ENCODE data around the gene PTPRN.
A peak's percentile ranks its signal among the peaks of the same experiment; 100 is the strongest.

PTPRN gene

DNA sequence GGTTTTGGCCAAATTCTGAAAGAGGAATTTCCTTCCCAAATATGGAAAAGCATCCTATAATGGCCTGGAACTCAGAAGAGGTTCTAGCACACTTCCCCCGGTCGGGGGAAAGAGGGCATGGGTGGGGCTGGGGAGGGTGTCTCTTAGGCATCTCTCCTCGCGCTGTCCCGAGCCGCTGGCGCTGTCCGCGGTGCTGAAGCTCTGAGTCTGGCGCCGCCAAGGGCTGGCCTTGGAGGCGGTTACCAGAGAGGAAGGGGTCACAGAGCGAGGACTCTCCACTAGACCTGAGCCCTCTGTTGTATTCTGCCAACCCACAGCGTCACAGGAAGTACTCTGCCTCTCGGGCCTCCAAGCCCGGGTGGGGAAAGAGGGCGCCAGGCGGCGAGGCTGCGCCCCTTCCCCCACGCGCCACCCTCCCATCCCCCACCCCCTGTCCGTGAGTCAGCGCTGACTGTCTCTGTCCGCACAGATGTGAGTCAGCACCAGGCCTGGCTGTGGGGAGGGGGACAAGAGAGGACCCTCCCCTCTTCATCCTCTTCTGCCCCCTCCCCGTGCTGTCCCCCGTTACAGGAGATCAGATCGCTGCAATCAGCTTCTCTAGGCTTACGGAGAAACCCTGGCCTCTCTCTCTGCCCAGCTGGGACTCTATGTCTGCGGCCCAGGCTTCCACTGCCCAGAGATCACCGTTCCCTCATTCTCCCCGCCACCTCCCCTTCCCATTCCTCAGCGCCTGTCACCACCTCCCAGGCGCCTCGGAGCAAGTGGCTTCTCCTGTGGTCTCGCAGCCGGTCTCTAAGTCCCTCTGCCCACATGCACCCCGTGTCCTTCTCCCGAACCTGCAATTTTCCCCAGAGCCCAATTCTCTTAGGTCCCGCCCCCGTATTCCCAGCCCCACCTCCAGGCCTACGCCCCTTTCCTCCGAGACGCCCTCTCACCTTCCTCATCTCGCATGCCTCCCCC lies 779 bp downstream of the PTPRN start:
- peak; percentile 50 for DNase-seq (ENCODE audit: low spot score)

DNA sequence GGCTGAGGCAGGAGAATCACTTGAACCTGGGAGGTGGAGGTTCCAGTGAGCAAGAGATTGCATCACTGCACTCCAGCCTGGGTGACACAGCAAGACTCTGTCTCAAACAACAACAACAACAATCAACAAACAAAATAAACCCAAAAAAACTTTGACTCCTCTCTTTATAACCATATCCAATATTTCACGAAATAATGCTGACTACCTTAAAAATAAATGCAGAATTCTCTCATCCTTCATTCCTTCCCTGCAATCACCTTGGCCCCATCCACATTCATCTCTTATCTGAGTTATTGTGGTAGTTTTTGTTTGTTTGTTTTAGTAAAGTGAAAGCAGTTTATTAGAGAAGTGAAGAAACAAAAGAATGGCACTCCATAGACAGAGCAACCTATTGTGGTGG lies 3.2 kb downstream of the PTPRN start:
- DNase-seq (ENCODE audit: low spot score) = no peak

DNA sequence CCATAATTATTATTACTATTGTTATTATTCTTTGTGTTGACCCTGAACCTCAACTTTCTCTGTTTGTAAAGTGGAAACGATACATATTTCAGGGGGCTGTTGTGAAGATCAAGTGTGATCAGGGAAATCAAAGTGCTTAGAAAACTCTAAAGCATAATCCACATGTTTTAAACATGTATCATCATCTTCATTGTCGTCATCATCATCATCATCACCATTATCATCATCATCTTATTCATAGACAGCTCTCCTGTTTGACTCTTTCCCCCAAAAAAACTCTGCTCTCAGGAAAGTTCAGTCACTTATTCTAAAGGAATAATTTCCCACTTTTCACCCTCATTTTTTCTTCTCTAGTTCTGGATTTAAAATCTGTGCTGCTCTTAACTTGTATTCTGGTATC lies 5.0 kb downstream of the PTPRN start:
- no peak for DNase-seq (ENCODE audit: low spot score)

DNA sequence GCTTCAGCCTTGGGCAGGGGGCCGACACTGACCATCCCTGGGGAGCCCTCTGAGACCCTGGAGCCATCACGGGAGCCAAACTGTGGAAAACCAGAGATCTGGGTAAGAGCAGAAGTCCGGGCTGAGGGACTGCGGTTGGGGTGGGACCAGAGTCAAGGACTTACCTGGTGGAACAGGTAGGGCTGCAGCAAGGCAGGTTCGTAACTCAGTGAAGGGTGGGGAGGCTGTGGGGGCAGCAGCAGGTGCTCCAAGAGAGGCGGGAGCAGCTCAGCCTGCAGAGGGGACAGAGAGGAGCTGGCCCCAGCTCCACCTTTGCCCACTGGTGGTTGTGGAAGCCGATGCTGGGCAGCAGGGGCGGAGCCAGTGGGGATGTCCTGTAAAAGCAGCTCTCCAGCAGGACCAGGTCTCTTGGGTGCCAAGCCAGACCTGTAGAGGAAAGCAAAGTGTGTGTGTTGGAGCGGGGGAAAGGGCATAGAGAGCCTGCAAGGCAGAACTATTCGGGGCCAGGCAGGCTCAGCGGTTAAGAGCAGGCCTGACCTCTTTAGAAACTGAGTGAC lies 6.7 kb downstream of the PTPRN start:
- DNase-seq (ENCODE audit: low spot score) = no peak

DNA sequence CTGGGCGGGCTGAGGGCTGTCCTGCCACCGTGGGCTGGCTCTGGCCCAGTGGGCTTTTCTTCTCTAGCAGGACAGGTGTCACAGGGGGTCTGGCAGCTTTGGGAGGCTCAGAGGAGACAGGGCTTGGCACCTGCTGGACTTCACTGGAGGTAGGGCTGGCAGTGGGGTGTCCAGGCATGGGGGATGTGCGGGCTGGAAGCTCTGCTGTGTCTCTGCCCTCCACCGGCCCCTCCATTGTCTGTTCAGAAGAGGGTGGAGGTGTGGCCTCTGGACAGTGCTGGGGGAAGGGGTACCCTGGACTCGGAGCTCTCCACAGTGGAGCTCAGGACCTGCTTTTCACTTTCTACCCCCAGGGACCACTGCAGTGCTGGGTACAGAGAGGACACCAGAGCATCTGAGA lies 9.2 kb downstream of the PTPRN start:
- no peak for DNase-seq (ENCODE audit: low spot score)

DNA sequence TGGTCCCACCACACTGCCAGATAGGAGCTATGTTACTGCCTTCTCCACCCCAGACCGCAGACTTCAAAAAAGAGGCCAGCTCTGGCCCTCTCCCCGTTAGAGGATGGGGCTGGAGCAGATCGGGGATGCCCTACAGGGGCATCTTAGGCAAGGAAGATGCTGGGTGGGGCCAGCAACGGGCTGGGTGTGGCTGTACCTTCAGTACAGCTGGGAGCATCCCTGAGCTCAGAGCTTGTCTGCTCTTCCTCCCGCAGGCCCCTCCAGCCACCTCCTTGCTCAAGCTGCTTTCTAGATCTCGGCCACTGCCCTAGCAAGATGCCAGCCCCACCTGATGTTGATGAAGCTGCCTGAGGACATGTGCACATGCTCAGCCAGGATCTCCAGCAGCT lies 9.8 kb downstream of the PTPRN start:
- DNase-seq (ENCODE audit: low spot score) = no peak

DNA sequence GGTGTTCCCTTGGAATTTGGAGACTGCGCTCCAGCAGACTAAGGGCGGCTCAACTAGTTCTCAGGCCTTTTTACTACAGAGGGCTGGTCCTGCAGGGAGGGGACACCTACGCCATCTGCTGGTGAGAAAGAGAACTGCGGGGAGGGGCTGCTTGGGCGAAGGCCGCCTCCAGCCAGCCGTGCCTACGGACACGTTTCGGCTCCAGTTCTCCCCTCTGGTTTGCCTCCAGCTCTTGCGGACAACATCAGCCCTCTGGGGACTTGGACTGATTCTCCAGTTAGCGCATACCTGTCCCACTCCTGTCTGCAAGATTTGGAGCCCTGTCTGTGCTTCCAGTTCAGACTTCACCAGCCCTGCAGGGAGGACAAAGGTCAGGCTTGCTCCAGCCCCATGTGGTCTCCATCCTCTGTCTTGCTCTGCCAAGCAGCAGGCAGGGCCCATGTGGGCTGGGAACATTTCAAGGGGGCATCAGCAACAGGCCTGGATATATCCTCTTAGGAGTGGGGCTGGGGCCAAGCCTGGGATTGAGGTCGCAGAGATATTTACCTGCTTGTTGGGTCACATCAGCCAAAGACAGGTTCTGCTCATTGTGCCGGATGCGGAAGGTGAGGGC lies 10.3 kb downstream of the PTPRN start:
- DNase-seq (ENCODE audit: low spot score) = peak; percentile 85

DNA sequence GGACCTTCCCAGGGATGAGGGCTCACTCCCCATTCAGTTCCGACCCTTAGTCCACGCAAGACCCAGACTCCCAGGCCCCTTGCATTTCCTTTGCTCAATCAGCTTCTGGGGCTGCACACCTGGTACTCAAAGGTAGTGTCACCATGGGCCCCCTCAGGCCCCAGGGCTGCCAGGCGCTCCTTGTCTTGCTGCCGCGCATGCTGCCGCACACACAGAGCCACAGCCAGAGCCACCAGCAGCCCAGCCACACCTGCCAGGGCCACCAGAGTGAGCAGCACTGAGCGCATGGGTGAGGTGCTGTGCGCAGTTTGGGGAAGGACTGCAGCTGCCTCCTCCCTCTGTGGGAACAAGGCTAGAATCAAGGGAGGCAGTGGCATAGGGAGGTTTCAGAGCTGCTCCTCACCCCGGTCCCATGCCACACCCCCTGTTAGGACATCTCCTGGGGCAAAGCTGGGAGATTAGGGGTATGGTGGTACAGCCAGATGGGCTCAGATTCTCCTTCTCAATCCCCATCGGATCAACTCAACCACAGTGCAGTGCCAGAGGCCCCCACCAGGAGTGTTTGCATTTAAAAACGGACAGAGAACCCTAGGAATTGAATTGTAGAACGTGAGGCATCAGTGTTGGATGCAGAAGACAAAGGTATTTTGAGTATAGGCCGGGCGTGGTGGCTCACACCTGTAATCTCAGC lies 11.3 kb downstream of the PTPRN start:
- peak; percentile 34 for DNase-seq (ENCODE audit: low spot score)

DNA sequence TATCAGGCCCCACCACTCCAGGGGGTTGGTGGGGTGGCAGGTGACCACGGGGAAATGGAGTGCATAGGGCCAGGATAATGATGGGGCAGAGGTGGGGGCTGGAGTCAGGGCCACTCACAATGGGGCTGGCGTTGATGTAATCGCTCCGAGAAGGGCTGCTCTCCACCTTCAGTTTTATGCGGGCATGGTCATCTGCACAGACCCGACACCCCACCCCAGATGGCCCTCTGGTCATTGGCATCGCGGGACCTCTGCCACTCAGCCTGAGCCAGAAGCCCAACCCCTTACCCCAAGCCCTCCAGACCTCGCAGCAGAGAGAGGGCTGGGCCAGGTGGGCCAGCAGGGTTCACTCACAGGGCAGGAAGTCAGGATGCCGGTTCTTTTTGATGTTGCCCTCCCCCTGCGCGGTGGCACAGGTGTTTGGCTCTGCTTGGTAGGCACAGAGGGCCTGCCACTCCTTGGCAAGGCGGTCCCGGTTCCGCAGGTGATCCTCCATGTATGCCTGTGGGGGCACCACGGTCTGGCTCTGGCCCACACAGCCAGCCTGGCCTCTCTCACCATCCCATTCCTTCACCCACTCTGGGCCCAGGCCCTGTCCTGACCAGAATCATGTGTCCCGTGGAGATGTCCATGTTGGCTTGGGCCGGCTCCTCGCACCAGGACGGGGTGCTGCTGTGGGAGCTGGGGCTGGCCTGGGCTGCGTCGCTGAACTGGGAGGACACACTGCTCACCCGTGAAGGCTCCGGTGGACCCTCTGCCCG lies 12.4 kb downstream of the PTPRN start:
- DNase-seq (ENCODE audit: low spot score) = no peak

DNA sequence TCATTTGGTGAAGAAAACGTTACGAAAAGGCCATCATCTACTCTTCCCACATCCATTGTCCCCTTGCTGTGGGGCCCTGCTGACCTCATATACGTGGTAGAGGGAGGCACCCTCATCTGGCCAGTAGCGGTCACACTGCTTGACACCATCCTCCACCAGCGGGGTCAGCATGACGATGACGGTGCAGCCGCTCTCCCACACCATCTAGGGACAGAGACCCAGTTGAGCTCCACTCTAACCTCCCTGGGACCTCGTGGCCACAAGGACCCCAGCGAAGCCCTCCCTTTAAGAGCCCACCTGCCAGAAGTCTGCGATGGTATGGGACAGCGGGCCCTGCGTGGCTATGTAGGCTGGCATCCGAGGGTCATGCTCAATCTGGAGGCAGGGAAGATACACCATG lies 13.1 kb downstream of the PTPRN start:
- no peak for DNase-seq (ENCODE audit: low spot score)

DNA sequence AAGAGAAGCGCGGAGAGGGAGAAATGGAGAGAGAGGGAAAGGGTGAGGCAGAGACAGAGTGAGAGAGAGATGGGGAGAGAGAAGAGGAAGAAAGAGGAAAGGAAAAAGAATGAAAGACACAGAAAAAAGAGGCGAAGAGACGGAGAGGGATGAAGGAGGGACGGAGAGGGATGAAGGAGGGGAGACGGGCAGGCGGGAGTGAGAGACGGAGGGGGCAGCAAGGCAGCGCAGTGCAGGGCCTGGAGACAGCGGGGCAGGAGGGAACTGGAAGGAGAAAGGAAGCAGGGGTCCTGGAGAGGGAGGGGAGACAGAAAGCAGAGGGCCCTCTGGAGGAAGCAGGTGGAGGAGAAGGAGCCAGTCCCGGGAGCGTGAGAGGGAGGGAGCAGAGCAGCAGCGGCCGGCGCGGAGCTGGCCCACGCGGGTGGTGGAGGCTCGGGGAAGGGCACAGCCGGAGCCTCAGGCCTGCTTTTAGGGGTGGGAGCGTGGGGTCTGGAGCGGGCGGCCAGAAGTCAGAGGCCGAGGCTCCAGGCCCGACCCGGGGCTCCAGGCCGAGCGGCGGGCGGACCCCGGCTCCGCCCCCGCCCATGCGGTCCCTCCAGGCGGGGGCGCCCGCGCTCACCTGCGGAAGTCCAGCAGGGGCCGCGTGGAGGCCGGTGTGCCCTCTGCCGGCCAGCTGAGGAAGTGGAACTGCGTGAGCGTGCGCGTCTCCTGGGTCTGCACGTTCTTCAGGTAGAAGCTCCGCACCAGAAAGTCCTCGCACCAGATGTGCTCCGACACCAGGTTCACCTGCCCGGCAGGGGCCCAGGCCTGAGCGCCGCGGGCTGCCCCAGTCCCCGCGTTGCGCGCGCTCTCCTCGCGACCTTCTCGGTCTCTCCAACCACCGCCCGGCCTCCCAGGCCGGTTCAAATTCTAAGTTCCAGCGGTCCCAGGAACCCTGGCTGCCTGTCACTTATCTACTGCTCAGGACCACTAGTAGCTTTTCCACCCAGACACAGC lies 14.5 kb downstream of the PTPRN start:
- DNase-seq (ENCODE audit: low spot score) = peak; percentile 90

DNA sequence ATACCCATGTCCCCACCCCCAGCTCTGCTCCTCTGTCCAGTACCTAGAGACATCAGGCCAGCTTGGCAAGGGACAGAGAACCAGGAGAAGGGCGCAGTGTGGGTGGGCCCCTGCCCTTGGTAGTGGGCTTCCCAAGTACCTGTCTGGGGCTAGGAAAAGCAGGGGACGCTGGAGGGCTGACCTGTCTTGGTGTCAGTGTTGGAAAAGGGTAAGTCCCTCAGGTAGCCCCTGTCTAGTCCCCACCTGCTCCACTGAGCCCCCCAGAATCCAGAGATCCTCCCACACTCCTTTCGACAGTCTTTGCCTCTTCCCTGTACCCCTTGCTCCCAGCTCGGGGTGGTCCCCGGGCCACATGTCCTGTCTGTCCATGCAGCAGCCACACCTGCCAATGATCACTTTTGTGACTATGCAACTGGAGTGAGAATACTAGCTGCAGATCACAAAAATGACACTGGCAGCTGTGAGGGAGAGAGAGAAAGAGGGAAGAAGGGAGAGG lies 15.4 kb downstream of the PTPRN start:
- no peak for DNase-seq (ENCODE audit: low spot score)

DNA sequence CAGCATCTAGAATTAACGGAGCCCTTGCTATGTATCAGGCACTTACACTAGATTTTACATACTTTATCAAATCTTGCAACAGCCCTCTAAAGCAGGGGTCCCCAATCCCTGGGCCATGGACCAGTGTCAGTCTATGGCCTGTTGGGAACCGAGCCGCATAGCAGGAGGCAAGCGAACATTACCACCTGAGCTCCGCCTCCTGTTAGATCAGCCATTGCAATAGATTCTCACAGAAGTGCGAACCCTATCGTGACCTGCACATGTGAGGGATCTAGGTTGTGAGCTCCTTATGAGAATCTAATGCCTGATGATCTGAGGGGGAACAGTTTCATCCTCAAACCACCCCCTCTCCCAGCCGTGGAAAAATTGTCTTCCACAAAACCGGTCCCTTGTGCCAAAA lies 16.6 kb downstream of the PTPRN start:
- no peak for DNase-seq (ENCODE audit: low spot score)

DNA sequence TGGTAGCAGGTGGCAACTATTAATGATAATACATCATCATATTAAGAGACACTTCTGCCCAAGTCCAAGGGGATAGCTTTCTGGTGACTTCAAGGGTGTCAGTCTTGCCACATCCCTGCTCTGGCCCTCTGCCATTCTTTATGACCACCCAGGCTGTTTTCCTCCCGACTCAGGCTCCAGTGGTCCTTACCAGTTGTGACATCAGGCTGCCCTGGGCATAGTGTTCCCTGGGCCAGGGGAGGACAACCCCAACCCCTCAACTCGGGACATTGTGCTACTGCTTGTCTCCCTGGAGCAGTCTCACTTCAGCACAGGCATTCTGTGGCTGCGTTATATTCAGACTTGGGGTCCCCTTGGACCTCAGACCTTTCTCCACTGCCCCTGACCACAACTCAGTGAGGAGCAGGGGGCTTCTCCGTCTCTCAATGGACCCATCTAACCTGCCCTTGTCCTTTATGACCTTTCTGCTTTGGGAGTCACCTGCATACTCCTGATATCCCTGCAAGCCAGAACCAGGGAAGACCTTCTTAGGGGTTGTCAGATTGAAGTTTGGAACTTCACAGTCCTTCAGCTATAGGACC lies 17.2 kb downstream of the PTPRN start:
- no peak for DNase-seq (ENCODE audit: low spot score)

DNA sequence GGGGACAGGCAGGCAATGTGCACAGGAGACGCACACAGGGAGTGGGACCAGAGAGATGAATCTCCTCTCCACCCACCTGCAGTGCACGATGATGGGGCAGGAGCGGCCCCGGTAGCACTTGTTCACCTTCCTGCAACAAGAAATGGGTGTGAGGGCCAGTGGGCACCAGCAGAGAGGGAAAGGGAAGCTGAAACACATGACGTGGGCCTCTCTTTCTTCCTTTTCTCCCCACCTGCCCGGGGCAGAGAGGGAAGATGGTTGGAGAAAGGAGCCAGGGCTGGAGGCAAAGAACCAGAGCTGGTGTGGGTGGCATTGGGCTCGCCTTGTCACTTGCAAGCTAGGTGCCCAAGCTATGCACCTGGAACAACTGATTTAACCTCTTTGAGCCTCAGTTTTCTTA lies 17.8 kb downstream of the PTPRN start:
- no peak for DNase-seq (ENCODE audit: low spot score)

DNA sequence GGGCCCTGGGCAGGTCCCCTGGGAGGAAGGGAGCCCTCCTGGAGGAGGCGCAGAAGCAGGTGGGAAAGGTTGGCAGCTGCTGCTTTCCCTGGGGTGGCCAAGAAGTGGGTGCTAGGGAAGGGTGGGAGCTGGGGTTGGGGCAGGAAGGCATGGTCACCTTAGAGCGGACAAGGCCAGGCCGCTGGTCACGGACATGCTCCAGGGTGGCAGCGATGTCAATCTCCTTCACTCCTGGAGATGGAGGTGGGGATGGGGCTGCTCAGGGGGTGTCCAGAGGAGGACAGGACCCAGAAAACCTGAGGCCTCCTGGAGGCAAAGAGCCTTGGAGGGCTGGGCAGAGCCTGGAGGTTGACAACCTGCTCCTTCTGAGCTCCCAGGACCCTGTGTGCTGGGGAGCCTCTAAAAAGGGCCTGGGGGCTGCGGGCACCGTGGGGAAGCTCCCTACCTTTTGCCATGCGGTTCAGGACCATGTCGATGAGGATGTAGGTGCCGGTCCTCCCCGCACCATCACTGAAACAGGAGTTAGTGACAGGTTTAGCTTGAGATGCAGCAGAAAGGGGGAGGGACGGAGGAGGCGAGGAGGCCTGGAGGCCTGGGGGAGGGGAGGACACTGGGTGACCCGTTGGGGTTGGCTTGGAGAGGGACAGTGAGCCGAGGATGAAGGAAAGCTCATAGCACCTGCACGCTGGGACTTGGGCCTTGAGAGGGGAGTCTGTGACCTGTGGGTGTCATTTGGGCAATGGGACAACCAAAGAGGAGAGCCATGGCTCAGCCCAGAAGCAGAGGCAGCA lies 18.6 kb downstream of the PTPRN start:
- DNase-seq (ENCODE audit: low spot score) = no peak

DNA sequence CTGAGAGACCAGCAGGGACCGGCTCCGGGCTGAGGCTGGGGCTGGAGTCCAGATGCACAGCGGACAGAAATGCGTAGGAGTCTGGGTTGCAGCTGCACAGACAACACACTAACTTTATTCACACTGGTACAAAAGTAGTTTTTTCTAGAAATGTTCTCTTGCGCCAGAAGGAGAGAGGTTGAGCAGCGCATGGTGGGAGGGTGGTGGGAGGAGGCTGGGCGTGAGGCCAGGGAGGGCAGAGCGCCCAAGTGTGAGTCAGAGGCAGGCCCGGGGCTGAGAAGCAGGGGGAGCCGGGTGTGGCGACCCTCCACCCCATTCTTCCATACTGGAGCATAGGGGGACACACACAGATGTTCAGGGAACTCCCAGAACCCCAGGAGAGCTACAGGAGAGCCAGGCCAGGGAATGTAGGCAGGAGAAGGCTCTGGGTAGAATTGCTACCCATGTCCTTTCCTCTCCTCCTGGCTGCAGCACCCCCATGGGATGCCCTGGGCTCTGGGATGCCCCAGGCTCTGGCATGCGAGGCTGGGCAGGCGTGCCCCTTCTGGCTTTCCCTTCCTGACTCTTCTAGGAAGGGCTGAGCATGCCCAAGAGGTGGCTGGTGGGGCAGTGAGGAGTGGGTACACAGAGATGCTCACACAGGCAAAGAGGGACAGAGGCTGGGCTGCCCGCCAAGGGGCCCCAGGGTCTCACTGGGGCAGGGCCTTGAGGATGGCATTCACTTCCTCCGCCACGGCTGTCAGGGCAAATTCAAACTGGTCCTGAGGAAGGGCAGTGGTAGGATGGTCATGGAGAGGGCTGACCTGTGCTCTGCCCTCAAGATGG lies 19.5 kb downstream of the PTPRN start:
- DNase-seq (ENCODE audit: low spot score) = no peak

DNA sequence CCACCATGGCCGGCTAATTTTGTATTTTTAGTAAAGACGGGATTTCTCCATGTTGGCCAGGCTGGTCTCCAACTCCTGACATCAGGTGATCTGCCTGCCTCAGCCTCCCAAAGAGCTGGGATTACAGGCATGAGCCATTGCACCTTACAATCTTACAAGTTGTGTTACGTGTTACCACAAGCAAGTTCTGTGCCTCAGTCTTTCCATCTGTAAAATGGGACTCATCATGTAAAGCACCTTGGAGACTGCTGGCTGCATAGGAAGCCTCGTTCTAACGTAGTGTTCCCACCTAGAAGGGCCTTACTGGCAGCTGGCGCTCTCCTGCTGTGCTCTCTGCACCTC lies 20.0 kb downstream of the PTPRN start:
- no peak for DNase-seq (ENCODE audit: low spot score)
